Subcutaneous adipose tissue (tissue), 4 donors: ENCODE measurements around the gene FOXS1. TPM values are rescaled to one million over a fixed set of nuclear protein-coding genes. Genes with fewer than 3 reads are reported as not detected.

Source experiments
- CTCF ChIP-seq: fragments of 450-650 bp; IDR thresholded peaks from one replicate; pipeline ENCODE4 v1.5.1; 2016; ENCODE audit warnings: low read depth, mild to moderate bottlenecking, control low read depth, antibody characterized with exemption, moderate library complexity
- total RNA-seq, 4 donors: library from RNA; depleted of rRNA; stranded (reverse); fragments of >200 nt; gene quantifications; one replicate each; pipeline ENCODE4 v1.1.0, GENCODE V29; 2016

Gene FOXS1
- total RNA-seq, 4 donors from 2014 or later, result not detected

GRCh38 chr20:31851240-31851955 is 6.0 kb upstream of the FOXS1 start:
- no peak for TF ChIP-seq CTCF

- no peak for TF ChIP-seq CTCF
These were observed 4.0 kb upstream of the FOXS1 start for GRCh38 chr20:31849306-31849930.

- TF ChIP-seq CTCF, result no peak
These were observed 2.9 kb upstream of the FOXS1 start for GRCh38 chr20:31848088-31848999.

GRCh38 chr20:31846793-31847138 is 1.4 kb upstream of the FOXS1 start:
- TF ChIP-seq CTCF, result no peak

- no peak for TF ChIP-seq CTCF
These were observed 586 bp downstream of the FOXS1 start for GRCh38 chr20:31844737-31845299.

- no peak for TF ChIP-seq CTCF
These were observed 1.5 kb downstream of the FOXS1 start for GRCh38 chr20:31843881-31844280.

GRCh38 chr20:31843288-31843687 is 2.1 kb downstream of the FOXS1 start:
- TF ChIP-seq CTCF, result no peak
